Peyer's patch (tissue), 4 donors: ENCODE results near the gene COIL.

ENCODE experiments used
- POLR2A ChIP-seq, 2 donors: fragments of 450-650 bp; IDR thresholded peaks; one replicate each; pipeline ENCODE4 v1.5.1; 2017; ENCODE audit warnings: antibody characterized with exemption in 2 of 2, mild to moderate bottlenecking in 2 of 2, moderate library complexity in 2 of 2
- TF ChIP-seq, protein P1 (sequence below), 6 experiments: fragments of 450-650 bp in 4 of 6; fragments of 200-600 bp in 2 of 6; sonication (generic) in 1 of 6; IDR thresholded peaks; one replicate each; pipeline ENCODE4 v1.5.1; 2017 to 2019; ENCODE audit warnings: antibody characterized with exemption in 6 of 6, mild to moderate bottlenecking in 3 of 6, moderate library complexity in 1 of 6

DNA sequence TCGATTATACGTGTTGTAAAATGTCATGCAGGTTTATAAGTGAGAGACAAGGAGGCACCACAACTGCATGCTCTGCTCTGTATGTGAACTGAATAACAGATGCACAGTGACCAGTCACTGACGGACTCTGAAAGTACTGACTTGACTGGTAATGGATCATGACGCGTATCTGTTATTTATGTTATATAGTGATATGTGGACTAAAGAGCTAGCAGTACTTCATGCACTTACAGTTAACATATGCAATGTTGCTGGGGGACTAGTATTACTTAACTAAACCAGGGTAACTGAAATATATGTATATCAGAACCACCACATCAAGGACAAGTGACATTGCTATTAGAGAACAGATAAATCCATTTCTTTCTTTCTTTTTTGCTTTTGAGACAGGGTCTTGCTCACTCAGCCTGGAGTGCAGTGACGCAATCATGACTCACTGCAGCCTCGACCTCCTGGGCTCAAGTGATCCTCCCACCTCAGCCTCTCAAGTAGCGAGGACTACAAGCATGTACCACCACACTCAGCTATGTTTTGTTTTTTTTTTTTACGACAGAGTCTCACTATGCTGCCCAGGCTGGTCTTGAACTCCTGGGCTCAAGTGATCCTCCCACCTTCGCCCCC is 17.2 kb downstream of the COIL start:
- TF ChIP-seq, protein P1, sequence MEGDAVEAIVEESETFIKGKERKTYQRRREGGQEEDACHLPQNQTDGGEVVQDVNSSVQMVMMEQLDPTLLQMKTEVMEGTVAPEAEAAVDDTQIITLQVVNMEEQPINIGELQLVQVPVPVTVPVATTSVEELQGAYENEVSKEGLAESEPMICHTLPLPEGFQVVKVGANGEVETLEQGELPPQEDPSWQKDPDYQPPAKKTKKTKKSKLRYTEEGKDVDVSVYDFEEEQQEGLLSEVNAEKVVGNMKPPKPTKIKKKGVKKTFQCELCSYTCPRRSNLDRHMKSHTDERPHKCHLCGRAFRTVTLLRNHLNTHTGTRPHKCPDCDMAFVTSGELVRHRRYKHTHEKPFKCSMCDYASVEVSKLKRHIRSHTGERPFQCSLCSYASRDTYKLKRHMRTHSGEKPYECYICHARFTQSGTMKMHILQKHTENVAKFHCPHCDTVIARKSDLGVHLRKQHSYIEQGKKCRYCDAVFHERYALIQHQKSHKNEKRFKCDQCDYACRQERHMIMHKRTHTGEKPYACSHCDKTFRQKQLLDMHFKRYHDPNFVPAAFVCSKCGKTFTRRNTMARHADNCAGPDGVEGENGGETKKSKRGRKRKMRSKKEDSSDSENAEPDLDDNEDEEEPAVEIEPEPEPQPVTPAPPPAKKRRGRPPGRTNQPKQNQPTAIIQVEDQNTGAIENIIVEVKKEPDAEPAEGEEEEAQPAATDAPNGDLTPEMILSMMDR (IDR thresholded peaks at IDR 0.05): no peak
- no peak for TF ChIP-seq POLR2A (IDR thresholded peaks at IDR 0.05)
